ENCODE data around the gene BLNK. TPM values are rescaled to one million over a fixed set of nuclear protein-coding genes. Genes with fewer than 3 reads are reported as not detected.

Gene BLNK
- total and polyA plus RNA-seq, 4 donors = 4.1 to 18.7 (median 6.4) TPM

GRCh38 chr10:96268341-96268909 is 2.9 kb downstream of the BLNK start:
- no peak overlapping the region for H3K9ac ChIP-seq (ENCODE audit: insufficient read depth in 1 of 2, low read length in 2 of 2)
- no peak overlapping the region for H3K27ac ChIP-seq (ENCODE audit: low read depth in 1 of 2, low read length in 1 of 2)
- H3K4me3 ChIP-seq = no peak overlapping the region
- DNase-seq = no peak
- no peak for ATAC-seq (ENCODE audit: insufficient read depth, low FRiP score)
- peaks cover 0 to 28% (median 5%) of the 10 kb centered on the region in 5 donors for H3K4me1 ChIP-seq (ENCODE audit: control insufficient read depth in 5 of 5, insufficient read depth in 5 of 5, low read length in 5 of 5)
- TF ChIP-seq, protein P1, sequence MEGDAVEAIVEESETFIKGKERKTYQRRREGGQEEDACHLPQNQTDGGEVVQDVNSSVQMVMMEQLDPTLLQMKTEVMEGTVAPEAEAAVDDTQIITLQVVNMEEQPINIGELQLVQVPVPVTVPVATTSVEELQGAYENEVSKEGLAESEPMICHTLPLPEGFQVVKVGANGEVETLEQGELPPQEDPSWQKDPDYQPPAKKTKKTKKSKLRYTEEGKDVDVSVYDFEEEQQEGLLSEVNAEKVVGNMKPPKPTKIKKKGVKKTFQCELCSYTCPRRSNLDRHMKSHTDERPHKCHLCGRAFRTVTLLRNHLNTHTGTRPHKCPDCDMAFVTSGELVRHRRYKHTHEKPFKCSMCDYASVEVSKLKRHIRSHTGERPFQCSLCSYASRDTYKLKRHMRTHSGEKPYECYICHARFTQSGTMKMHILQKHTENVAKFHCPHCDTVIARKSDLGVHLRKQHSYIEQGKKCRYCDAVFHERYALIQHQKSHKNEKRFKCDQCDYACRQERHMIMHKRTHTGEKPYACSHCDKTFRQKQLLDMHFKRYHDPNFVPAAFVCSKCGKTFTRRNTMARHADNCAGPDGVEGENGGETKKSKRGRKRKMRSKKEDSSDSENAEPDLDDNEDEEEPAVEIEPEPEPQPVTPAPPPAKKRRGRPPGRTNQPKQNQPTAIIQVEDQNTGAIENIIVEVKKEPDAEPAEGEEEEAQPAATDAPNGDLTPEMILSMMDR (IDR thresholded peaks at IDR 0.05; ENCODE audit: control extremely low read depth, extremely low read depth) = no peak
- no peaks in the 10 kb centered on the region for H3K27me3 ChIP-seq (ENCODE audit: control insufficient read depth in 3 of 3, insufficient read depth in 3 of 3, low read length in 2 of 3)
- 78 to 92% methylated on average over 2 of the region's 2 CpGs for WGBS, 2 donors
- peaks cover 0 to 3% (median 0%) of the 10 kb centered on the region in 4 donors for H3K9me3 ChIP-seq (ENCODE audit: control insufficient read depth in 4 of 4, insufficient read depth in 3 of 4, low read length in 3 of 4)
- H3K36me3 ChIP-seq (ENCODE audit: control insufficient read depth in 4 of 4, insufficient read depth in 4 of 4, low read length in 4 of 4) = no peaks in the 10 kb centered on the region

- DNase-seq = no peak
- Histone ChIP-seq H3K9me3 (ENCODE audit: control insufficient read depth in 4 of 4, insufficient read depth in 3 of 4, low read length in 3 of 4) (peaks cover 0 to 3% (median 0%) of the 10 kb centered on the region in 4 donors), H3K27me3 (ENCODE audit: control insufficient read depth in 3 of 3, insufficient read depth in 3 of 3, low read length in 2 of 3) (no peaks in the 10 kb centered on the region), H3K9ac (ENCODE audit: insufficient read depth in 1 of 2, low read length in 2 of 2) (no peak overlapping the region), H3K4me3 (no peak overlapping the region), H3K36me3 (ENCODE audit: control insufficient read depth in 4 of 4, insufficient read depth in 4 of 4, low read length in 4 of 4) (no peaks in the 10 kb centered on the region), H3K27ac (ENCODE audit: low read depth in 1 of 2, low read length in 1 of 2) (no peak overlapping the region), H3K4me1 (ENCODE audit: control insufficient read depth in 5 of 5, insufficient read depth in 5 of 5, low read length in 5 of 5) (peaks cover 0 to 19% (median 4%) of the 10 kb centered on the region in 5 donors)
- TF ChIP-seq, protein P1 (IDR thresholded peaks at IDR 0.05; ENCODE audit: control extremely low read depth, extremely low read depth) = no peak
- no peak for ATAC-seq (ENCODE audit: insufficient read depth, low FRiP score)
- WGBS, 2 donors = 68 to 84% methylated on average over 4 of the region's 4 CpGs
These were observed 4.1 kb downstream of the BLNK start for GRCh38 chr10:96267234-96267705.

- TF ChIP-seq, protein P1 (IDR thresholded peaks at IDR 0.05; ENCODE audit: control extremely low read depth, extremely low read depth) = no peak
- Histone ChIP-seq H3K9me3 (ENCODE audit: control insufficient read depth in 4 of 4, insufficient read depth in 3 of 4, low read length in 3 of 4) (peaks cover 0 to 3% (median 0%) of the 10 kb centered on the region in 4 donors), H3K4me1 (ENCODE audit: control insufficient read depth in 5 of 5, insufficient read depth in 5 of 5, low read length in 5 of 5) (peaks cover 0 to 10% (median 4%) of the 10 kb centered on the region in 5 donors), H3K4me3 (no peak overlapping the region), H3K9ac (ENCODE audit: insufficient read depth in 1 of 2, low read length in 2 of 2) (no peak overlapping the region), H3K27ac (ENCODE audit: low read depth in 1 of 2, low read length in 1 of 2) (no peak overlapping the region), H3K27me3 (ENCODE audit: control insufficient read depth in 3 of 3, insufficient read depth in 3 of 3, low read length in 2 of 3) (no peaks in the 10 kb centered on the region), H3K36me3 (ENCODE audit: control insufficient read depth in 4 of 4, insufficient read depth in 4 of 4, low read length in 4 of 4) (no peaks in the 10 kb centered on the region)
- ATAC-seq (ENCODE audit: insufficient read depth, low FRiP score) (no peak), DNase-seq (no peak)
- 78 to 88% methylated on average over 6 of the region's 6 CpGs for WGBS, 2 donors
These were observed 5.1 kb downstream of the BLNK start for GRCh38 chr10:96266118-96266770.

All from lung (tissue), 12 donors.